Measurements from ENCODE around the gene PRKACG. TPM values are rescaled to one million over a fixed set of nuclear protein-coding genes. Genes with fewer than 3 reads are reported as not detected.
A peak's percentile ranks its signal among the peaks of the same experiment; 100 is the strongest.

The PRKACG gene
- total RNA-seq, 4 donors from 2014 or later, result not detected

DNA sequence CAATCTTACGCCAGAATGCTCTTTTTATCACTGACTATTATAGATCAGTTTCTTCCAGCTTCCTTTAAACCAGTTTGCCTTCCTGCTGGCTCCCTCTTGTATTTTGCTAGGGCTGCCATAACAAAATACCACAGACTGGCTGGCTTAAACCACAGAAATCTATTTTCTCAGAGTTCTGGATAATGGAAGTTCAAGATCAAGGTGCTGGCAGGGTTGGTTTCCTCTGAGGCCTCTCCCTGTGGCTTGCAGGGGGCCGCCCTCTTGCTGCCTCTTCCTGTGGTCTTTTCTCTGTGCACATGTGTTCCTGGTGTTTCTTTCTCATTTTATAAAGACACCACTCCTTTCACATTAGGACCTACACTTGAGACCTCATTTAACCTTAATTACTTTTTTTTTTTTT lies 14.8 kb upstream of the PRKACG start:
- Histone ChIP-seq H3K4me3 (replicated peaks in 1 of 3) (no peak overlapping the region), H3K4me1 (no peaks in the 10 kb centered on the region), H3K9me3 (no peaks in the 10 kb centered on the region), H3K27me3 (no peaks in the 10 kb centered on the region), H3K36me3 (no peaks in the 10 kb centered on the region), H3K27ac (no peak overlapping the region)
- no peak for TF ChIP-seq POLR2A (IDR thresholded peaks at IDR 0.05)
- TF ChIP-seq, protein P1, sequence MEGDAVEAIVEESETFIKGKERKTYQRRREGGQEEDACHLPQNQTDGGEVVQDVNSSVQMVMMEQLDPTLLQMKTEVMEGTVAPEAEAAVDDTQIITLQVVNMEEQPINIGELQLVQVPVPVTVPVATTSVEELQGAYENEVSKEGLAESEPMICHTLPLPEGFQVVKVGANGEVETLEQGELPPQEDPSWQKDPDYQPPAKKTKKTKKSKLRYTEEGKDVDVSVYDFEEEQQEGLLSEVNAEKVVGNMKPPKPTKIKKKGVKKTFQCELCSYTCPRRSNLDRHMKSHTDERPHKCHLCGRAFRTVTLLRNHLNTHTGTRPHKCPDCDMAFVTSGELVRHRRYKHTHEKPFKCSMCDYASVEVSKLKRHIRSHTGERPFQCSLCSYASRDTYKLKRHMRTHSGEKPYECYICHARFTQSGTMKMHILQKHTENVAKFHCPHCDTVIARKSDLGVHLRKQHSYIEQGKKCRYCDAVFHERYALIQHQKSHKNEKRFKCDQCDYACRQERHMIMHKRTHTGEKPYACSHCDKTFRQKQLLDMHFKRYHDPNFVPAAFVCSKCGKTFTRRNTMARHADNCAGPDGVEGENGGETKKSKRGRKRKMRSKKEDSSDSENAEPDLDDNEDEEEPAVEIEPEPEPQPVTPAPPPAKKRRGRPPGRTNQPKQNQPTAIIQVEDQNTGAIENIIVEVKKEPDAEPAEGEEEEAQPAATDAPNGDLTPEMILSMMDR (IDR thresholded peaks at IDR 0.05), result no peak
- 81 to 89% methylated on average over 2 of the region's 2 CpGs for WGBS, 2 donors
- intact Hi-C loops (cut with DNase I), result no loop called here
- DNase-seq, result no peak

DNA sequence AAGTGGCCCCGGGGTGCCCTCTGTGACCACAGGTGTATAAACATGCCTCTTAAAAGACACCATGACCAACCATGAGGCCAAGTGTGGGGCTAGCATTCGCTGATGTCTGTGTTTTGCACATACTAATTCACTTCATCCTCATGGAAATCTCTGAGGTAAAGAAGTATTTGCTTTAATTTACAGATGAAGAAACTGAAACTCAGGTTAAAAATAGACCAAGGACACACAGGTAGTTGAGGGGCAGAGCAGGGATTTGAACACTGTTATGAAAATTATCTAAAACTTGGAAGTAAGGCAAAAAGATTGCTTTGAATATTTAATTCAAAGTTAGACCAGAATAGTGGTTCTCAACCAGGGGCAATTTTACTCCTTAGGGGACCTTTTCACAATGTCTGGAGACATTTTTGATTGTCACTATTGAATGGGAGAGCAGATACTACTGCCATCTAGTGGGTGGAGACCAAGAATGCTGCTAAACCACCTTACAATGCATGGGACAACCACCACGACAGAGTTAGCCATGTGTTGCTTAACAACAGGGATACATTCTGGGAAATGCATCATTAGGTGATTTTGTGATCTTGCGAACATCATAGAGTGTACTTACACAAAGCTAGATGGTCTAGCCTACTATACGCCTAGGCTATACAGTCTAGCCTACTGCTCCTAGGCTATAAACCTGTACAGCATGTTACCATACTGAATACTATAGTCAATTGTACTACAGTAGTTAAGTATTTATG lies 13.6 kb upstream of the PRKACG start:
- no peaks in the 10 kb centered on the region for H3K27me3 ChIP-seq
- no peaks in the 10 kb centered on the region for H3K9me3 ChIP-seq
- 54 to 59% methylated on average over 5 of the region's 5 CpGs for WGBS, 2 donors
- H3K27ac ChIP-seq, result no peak overlapping the region
- no peak overlapping the region for H3K4me3 ChIP-seq (replicated peaks in 1 of 3)
- TF ChIP-seq POLR2A (IDR thresholded peaks at IDR 0.05), result no peak
- TF ChIP-seq, protein P1 (IDR thresholded peaks at IDR 0.05), result peak; percentile 44 to 86 (median 55)
- intact Hi-C loops (cut with DNase I), result no loop called here
- no peaks in the 10 kb centered on the region for H3K4me1 ChIP-seq
- H3K36me3 ChIP-seq, result no peaks in the 10 kb centered on the region
- peak in 1 of 2 donors; percentile 17 for DNase-seq

DNA sequence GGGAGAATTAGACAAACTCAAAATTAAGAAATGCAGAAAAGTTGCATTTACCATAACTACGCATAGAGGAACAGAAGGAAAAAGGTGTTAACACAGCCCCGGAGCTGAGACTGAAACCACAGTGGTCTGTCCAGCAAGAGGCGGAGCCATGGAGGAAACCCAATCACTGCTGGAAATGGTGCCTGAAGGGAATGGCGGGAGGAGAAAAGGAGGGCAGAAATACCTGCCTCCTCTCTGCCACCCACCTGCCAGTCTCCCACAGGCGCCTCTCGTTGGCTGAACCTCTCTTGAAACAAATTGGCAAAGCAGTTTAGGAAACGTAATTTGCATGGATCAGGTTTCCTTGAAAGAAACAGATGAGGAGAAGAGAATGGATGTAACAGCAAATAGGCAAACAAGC lies 9.7 kb upstream of the PRKACG start:
- no peaks in the 10 kb centered on the region for H3K36me3 ChIP-seq
- no peaks in the 10 kb centered on the region for H3K9me3 ChIP-seq
- no peak overlapping the region for H3K4me3 ChIP-seq (replicated peaks in 1 of 3)
- H3K27ac ChIP-seq, result no peak overlapping the region
- H3K4me1 ChIP-seq, result no peaks in the 10 kb centered on the region
- intact Hi-C loops (cut with DNase I), result no loop called here
- DNase-seq, result no peak
- no peaks in the 10 kb centered on the region for H3K27me3 ChIP-seq
- TF ChIP-seq, protein P1 (IDR thresholded peaks at IDR 0.05), result no peak
- 74 to 81% methylated on average over 7 of the region's 7 CpGs for WGBS, 2 donors

DNA sequence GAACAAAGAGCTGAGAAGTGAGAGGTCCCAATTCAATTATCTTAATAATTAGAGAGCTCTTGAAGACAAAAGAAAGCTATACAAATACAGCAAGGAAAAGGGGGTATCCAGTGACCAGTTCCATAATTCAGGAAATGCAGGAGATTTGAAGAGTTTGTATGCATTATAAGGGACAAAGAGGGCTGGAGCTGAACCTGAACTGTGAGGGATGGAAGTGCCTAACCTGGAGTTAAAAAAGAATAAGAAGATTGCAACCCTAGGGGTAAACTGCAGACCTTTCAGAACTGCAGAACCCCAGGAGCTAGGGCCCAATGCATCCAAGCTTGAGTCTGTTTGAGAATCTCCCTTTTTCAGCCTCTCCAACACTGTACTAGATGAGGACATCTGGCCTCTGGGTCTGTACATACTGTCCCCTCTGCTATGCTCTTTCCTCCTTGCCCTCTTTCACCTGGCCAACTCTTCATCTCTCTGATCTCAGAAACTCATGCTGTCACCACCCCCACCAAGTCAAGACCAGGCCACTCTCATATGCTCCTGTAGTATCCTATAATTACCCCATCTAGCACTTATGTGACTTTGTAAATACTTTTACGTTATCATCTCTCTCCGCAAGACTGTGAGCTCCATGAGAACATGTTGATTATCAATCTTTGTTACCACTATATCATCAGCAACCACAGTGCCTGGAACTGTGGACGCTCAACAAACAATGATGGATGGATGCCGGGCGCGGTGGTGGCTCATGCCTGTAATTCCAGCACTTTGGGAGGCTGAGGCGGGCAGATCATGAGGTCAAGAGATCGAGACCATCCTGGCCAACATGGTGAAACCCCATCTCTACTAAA lies 6.6 kb upstream of the PRKACG start:
- Histone ChIP-seq H3K4me1 (no peaks in the 10 kb centered on the region), H3K36me3 (no peaks in the 10 kb centered on the region), H3K4me3 (replicated peaks in 1 of 3) (no peak overlapping the region), H3K27ac (no peak overlapping the region), H3K27me3 (no peaks in the 10 kb centered on the region), H3K9me3 (no peaks in the 10 kb centered on the region)
- TF ChIP-seq, protein P1 (IDR thresholded peaks at IDR 0.05), result no peak
- no peak for TF ChIP-seq POLR2A (IDR thresholded peaks at IDR 0.05)
- intact Hi-C loops (cut with DNase I), result no loop called here
- WGBS, 2 donors, result 95% methylated on average over 8 of the region's 8 CpGs
- DNase-seq, result no peak

DNA sequence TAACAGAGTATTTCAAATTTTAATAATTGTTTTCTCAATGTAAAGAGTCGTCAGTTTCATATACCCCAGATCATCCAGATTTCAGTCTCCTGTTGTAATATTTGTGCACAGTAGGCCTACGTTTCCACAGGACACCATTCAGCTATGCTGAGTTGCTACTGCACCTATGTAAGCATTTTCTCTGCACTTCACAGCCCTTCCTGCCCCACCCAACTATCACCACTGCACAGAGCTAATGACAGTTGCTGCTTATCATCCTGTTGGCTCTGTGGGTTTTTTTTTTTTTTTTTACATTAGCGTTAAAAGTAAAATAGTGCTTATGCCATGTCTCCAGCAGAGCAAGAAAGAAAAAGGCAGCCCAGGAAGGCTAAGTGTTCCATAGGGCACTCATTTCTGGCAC lies 5.9 kb upstream of the PRKACG start:
- intact Hi-C loops (cut with DNase I), result no loop called here
- DNase-seq, result no peak

More for the DNA sequence above, 5.9 kb upstream of the PRKACG start:
- WGBS, 2 donors, result 59 to 64% methylated on average over 3 of the region's 3 CpGs
- TF ChIP-seq POLR2A (IDR thresholded peaks at IDR 0.05), result no peak
- TF ChIP-seq, protein P1 (IDR thresholded peaks at IDR 0.05), result no peak
- H3K27ac ChIP-seq, result no peak overlapping the region
- no peaks in the 10 kb centered on the region for H3K36me3 ChIP-seq
- no peak overlapping the region for H3K4me3 ChIP-seq (replicated peaks in 1 of 3)
- H3K27me3 ChIP-seq, result no peaks in the 10 kb centered on the region
- no peaks in the 10 kb centered on the region for H3K4me1 ChIP-seq
- no peaks in the 10 kb centered on the region for H3K9me3 ChIP-seq

Measured in thyroid gland (tissue), 4 donors.